ENCODE measurements around the gene TCERG1L. TPM values are rescaled to one million over a fixed set of nuclear protein-coding genes. Genes with fewer than 3 reads are reported as not detected.
"Not testable (repeated sequence)": the region's sequence is repeated elsewhere in the genome, so short reads cannot be mapped to it uniquely, and the experiment has no call there.

TCERG1L gene
- total and polyA plus RNA-seq, 2 donors, result 0.11 to 0.32 TPM

- Histone ChIP-seq H3K27ac (ENCODE audit: low read depth) (no peak overlapping the region), H3K4me1 (ENCODE audit: insufficient read depth) (no peaks in the 10 kb centered on the region), H3K36me3 (ENCODE audit: insufficient read depth) (no peaks in the 10 kb centered on the region), H3K4me3 (ENCODE audit: low read depth, low read length) (no peak overlapping the region)
- DNase-seq (ENCODE audit: extremely low spot score), result no peak
- 82% methylated on average over 14 of the region's 14 CpGs for WGBS
Observed at GRCh38 chr10:131084791-131085090, 226.8 kb downstream of the TCERG1L start.

- DNase-seq (ENCODE audit: extremely low spot score), result no peak
- Histone ChIP-seq H3K36me3 (ENCODE audit: insufficient read depth) (no peaks in the 10 kb centered on the region), H3K4me3 (ENCODE audit: low read depth, low read length) (no peak overlapping the region), H3K4me1 (ENCODE audit: insufficient read depth) (no peaks in the 10 kb centered on the region), H3K27ac (ENCODE audit: low read depth) (no peak overlapping the region)
- WGBS, result 71% methylated on average over 32 of the region's 32 CpGs
Observed at GRCh38 chr10:131083915-131084790, 227.4 kb downstream of the TCERG1L start.

GRCh38 chr10:131082991-131083481 lies 228.5 kb downstream of the TCERG1L start:
- H3K4me1 ChIP-seq (ENCODE audit: insufficient read depth), result no peaks in the 10 kb centered on the region
- no peak overlapping the region for H3K27ac ChIP-seq (ENCODE audit: low read depth)
- H3K36me3 ChIP-seq (ENCODE audit: insufficient read depth), result no peaks in the 10 kb centered on the region
- DNase-seq (ENCODE audit: extremely low spot score), result no peak
- no peak overlapping the region for H3K4me3 ChIP-seq (ENCODE audit: low read depth, low read length)
- WGBS, result 63% methylated on average over 16 of the region's 16 CpGs

- WGBS, result 90% methylated on average over 13 of the region's 13 CpGs
Observed at GRCh38 chr10:131082201-131082850, 229.2 kb downstream of the TCERG1L start.

GRCh38 chr10:131081786-131082185 lies 229.7 kb downstream of the TCERG1L start:
- 84% methylated on average over 6 of the region's 6 CpGs for WGBS
- Histone ChIP-seq H3K4me3 (ENCODE audit: low read depth, low read length) (no peak overlapping the region), H3K36me3 (ENCODE audit: insufficient read depth) (no peaks in the 10 kb centered on the region), H3K27ac (ENCODE audit: low read depth) (no peak overlapping the region), H3K4me1 (ENCODE audit: insufficient read depth) (no peaks in the 10 kb centered on the region)
- DNase-seq (ENCODE audit: extremely low spot score), result no peak

More at GRCh38 chr10:131082201-131082850, 229.2 kb downstream of the TCERG1L start:
- no peak overlapping the region for H3K4me3 ChIP-seq (ENCODE audit: low read depth, low read length)
- H3K27ac ChIP-seq (ENCODE audit: low read depth), result no peak overlapping the region
- H3K36me3 ChIP-seq (ENCODE audit: insufficient read depth), result no peaks in the 10 kb centered on the region
- DNase-seq (ENCODE audit: extremely low spot score), result no peak
- H3K4me1 ChIP-seq (ENCODE audit: insufficient read depth), result no peaks in the 10 kb centered on the region

- DNase-seq (ENCODE audit: extremely low spot score), result no peak
Observed at GRCh38 chr10:131081376-131081775, 230.1 kb downstream of the TCERG1L start.

GRCh38 chr10:131080571-131080970 lies 230.9 kb downstream of the TCERG1L start:
- H3K27ac ChIP-seq (ENCODE audit: low read depth), result no peak overlapping the region
- 80% methylated on average over 6 of the region's 6 CpGs for WGBS
- no peak for DNase-seq (ENCODE audit: extremely low spot score)

More at GRCh38 chr10:131081376-131081775, 230.1 kb downstream of the TCERG1L start:
- Histone ChIP-seq H3K4me3 (ENCODE audit: low read depth, low read length) (no peak overlapping the region), H3K36me3 (ENCODE audit: insufficient read depth) (no peaks in the 10 kb centered on the region), H3K27ac (ENCODE audit: low read depth) (no peak overlapping the region), H3K4me1 (ENCODE audit: insufficient read depth) (no peaks in the 10 kb centered on the region)
- WGBS, result 23% methylated on average over 6 of the region's 6 CpGs

GRCh38 chr10:131079314-131079713 lies 232.2 kb downstream of the TCERG1L start:
- H3K4me1 ChIP-seq (ENCODE audit: insufficient read depth), result no peaks in the 10 kb centered on the region
- no peak overlapping the region for H3K27ac ChIP-seq (ENCODE audit: low read depth)
- no peak overlapping the region for H3K4me3 ChIP-seq (ENCODE audit: low read depth, low read length)
- 93% methylated on average over 8 of the region's 8 CpGs for WGBS
- no peak for DNase-seq (ENCODE audit: extremely low spot score)
- no peaks in the 10 kb centered on the region for H3K36me3 ChIP-seq (ENCODE audit: insufficient read depth)

More at GRCh38 chr10:131080571-131080970, 230.9 kb downstream of the TCERG1L start:
- H3K36me3 ChIP-seq (ENCODE audit: insufficient read depth), result no peaks in the 10 kb centered on the region
- H3K4me1 ChIP-seq (ENCODE audit: insufficient read depth), result no peaks in the 10 kb centered on the region
- no peak overlapping the region for H3K4me3 ChIP-seq (ENCODE audit: low read depth, low read length)

GRCh38 chr10:131078882-131079280 lies 232.6 kb downstream of the TCERG1L start:
- H3K4me3 ChIP-seq (ENCODE audit: low read depth, low read length); DNase-seq (ENCODE audit: extremely low spot score): not testable (repeated sequence)

GRCh38 chr10:131078131-131078881 lies 233.2 kb downstream of the TCERG1L start:
- Histone ChIP-seq H3K36me3 (ENCODE audit: insufficient read depth) (no peaks in the 10 kb centered on the region), H3K4me1 (ENCODE audit: insufficient read depth) (no peaks in the 10 kb centered on the region), H3K27ac (ENCODE audit: low read depth) (no peak overlapping the region), H3K4me3 (ENCODE audit: low read depth, low read length) (no peak overlapping the region)
- no peak for DNase-seq (ENCODE audit: extremely low spot score)
- 85% methylated on average over 18 of the region's 18 CpGs for WGBS

More at GRCh38 chr10:131078882-131079280, 232.6 kb downstream of the TCERG1L start:
- H3K36me3 ChIP-seq (ENCODE audit: insufficient read depth); H3K27ac ChIP-seq (ENCODE audit: low read depth); H3K4me1 ChIP-seq (ENCODE audit: insufficient read depth): not testable (repeated sequence)
- 90% methylated on average over 19 of the region's 19 CpGs for WGBS

GRCh38 chr10:131077724-131078123 lies 233.8 kb downstream of the TCERG1L start:
- no peaks in the 10 kb centered on the region for H3K4me1 ChIP-seq (ENCODE audit: insufficient read depth)
- no peak overlapping the region for H3K27ac ChIP-seq (ENCODE audit: low read depth)
- 83% methylated on average over 6 of the region's 6 CpGs for WGBS
- no peak overlapping the region for H3K4me3 ChIP-seq (ENCODE audit: low read depth, low read length)
- no peaks in the 10 kb centered on the region for H3K36me3 ChIP-seq (ENCODE audit: insufficient read depth)
- DNase-seq (ENCODE audit: extremely low spot score), result no peak

GRCh38 chr10:131077031-131077430 lies 234.5 kb downstream of the TCERG1L start:
- H3K36me3 ChIP-seq (ENCODE audit: insufficient read depth), result no peaks in the 10 kb centered on the region
- H3K4me3 ChIP-seq (ENCODE audit: low read depth, low read length), result no peak overlapping the region
- no peaks in the 10 kb centered on the region for H3K4me1 ChIP-seq (ENCODE audit: insufficient read depth)
- WGBS, result 84% methylated on average over 6 of the region's 6 CpGs
- H3K27ac ChIP-seq (ENCODE audit: low read depth), result no peak overlapping the region
- no peak for DNase-seq (ENCODE audit: extremely low spot score)

GRCh38 chr10:131076356-131076755 lies 235.2 kb downstream of the TCERG1L start:
- DNase-seq (ENCODE audit: extremely low spot score), result no peak
- no peaks in the 10 kb centered on the region for H3K36me3 ChIP-seq (ENCODE audit: insufficient read depth)
- WGBS, result 86% methylated on average over 8 of the region's 8 CpGs
- no peak overlapping the region for H3K4me3 ChIP-seq (ENCODE audit: low read depth, low read length)
- H3K27ac ChIP-seq (ENCODE audit: low read depth), result no peak overlapping the region
- no peaks in the 10 kb centered on the region for H3K4me1 ChIP-seq (ENCODE audit: insufficient read depth)
